K562 (cell line): ENCODE data around the gene GPR75.

Experiments
- ETV5 ChIP-seq: sonication (generic); formaldehyde crosslinking; IDR thresholded peaks from 2 replicates; pipeline ENCODE4 v1.4.0; 2020; ENCODE audit warnings: low read depth, mild to moderate bottlenecking, missing genetic modification reagents
- GABPA ChIP-seq: fragments of 200-800 bp; sonication (Bioruptor generic); conservative IDR thresholded peaks from 2 replicates; pipeline ENCODE4 v1.6.1; 2016; ENCODE audit warnings: low read depth, missing genetic modification characterization, missing compliant biosample characterization
- GTF2F1 ChIP-seq: IDR thresholded peaks from 2 replicates; pipeline ENCODE4 v1.6.1; 2011; ENCODE audit warnings: low read depth, low read length, improper control_type of control experiment
- LCOR ChIP-seq: sonication (generic); formaldehyde crosslinking; IDR thresholded peaks from 2 replicates; pipeline ENCODE4 v1.8.0; 2022; ENCODE audit warnings: mild to moderate bottlenecking, missing genetic modification reagents
- NRF1 ChIP-seq, 2 experiments: fragments of 450-650 bp; IDR thresholded peaks in 1 of 2; conservative IDR thresholded peaks in 1 of 2; 2 replicates each; pipeline ENCODE4 v1.6.1; 2014; ENCODE audit warnings: mild to moderate bottlenecking in 2 of 2
- POLR3A ChIP-seq: IDR thresholded peaks from 2 replicates; pipeline ENCODE4 v1.6.1; 2011; ENCODE audit warnings: borderline replicate concordance, mild to moderate bottlenecking, moderate library complexity; ENCODE audit not compliant: insufficient read length, insufficient read depth; ENCODE audit errors: extremely low read depth
- SMC3 ChIP-seq: conservative IDR thresholded peaks from 2 replicates; pipeline ENCODE4 v1.6.1; 2011; ENCODE audit warnings: low read depth, low read length, improper control_type of control experiment; ENCODE audit not compliant: insufficient read depth
- ZFP36 ChIP-seq: fragments of 150-350 bp; IDR thresholded peaks from 2 replicates; pipeline ENCODE4 v1.6.1; 2018; ENCODE audit warnings: low read length, low read depth; ENCODE audit not compliant: partially characterized antibody
- TF ChIP-seq, protein P1 (sequence below), 3 experiments: IDR thresholded peaks in 2 of 3; conservative IDR thresholded peaks in 1 of 3; 2 replicates each; pipeline ENCODE4 v1.5.1; 2011 to 2012; ENCODE audit warnings: low read length in 3 of 3, mild to moderate bottlenecking in 3 of 3, control low read depth in 2 of 3, improper control_type of control experiment in 1 of 3, inconsistent platforms in 1 of 3, low read depth in 1 of 3, mixed read lengths in 1 of 3, moderate library complexity in 1 of 3; ENCODE audit not compliant: insufficient read depth in 2 of 3
- TF ChIP-seq, protein P2 (sequence below): fragments of 250-450 bp; sonication (Bioruptor Pico); IDR thresholded peaks from 2 replicates; pipeline ENCODE4 v1.5.0; 2020; ENCODE audit warnings: mild to moderate bottlenecking, borderline replicate concordance
- TF ChIP-seq, protein P3 (sequence below): sonication (generic); IDR thresholded peaks from 2 replicates; pipeline ENCODE4 v1.6.1; 2016
- TF ChIP-seq, protein P4 (sequence below): sonication (generic); formaldehyde crosslinking; IDR thresholded peaks from 2 replicates; pipeline ENCODE4 v1.5.0; 2020; ENCODE audit warnings: missing genetic modification reagents

DNA sequence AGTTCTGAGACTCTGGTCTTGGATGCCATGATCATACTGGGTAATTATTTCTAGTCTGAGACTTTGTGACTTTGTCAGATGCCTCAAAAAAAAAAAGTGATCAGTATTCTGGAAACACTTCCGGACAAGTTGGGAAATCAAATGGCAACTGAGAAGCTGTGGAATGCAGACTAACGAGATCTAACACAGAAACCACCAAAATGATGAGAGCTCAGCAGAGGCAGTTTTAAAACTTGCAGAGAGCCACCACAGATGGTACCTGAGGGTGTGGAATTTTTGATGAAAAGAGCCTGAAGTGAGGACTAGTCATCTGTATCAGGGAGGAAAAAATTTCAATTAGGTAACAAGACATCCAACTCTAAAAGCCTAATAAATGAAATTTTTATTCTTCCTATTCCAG, 5.5 kb upstream of the GPR75 start:
- TF ChIP-seq LCOR (CRISPR knock-in tag) (no peak), ETV5 (no peak), SMC3 (no peak), GABPA (tag) (no peak), ZFP36 (no peak), GTF2F1 (no peak), NRF1 (conservative IDR thresholded peaks at IDR 0.05 in 1 of 2, IDR thresholded peaks at IDR 0.05 in 1 of 2) (no peak), POLR3A (no peak)
- TF ChIP-seq, protein P1, sequence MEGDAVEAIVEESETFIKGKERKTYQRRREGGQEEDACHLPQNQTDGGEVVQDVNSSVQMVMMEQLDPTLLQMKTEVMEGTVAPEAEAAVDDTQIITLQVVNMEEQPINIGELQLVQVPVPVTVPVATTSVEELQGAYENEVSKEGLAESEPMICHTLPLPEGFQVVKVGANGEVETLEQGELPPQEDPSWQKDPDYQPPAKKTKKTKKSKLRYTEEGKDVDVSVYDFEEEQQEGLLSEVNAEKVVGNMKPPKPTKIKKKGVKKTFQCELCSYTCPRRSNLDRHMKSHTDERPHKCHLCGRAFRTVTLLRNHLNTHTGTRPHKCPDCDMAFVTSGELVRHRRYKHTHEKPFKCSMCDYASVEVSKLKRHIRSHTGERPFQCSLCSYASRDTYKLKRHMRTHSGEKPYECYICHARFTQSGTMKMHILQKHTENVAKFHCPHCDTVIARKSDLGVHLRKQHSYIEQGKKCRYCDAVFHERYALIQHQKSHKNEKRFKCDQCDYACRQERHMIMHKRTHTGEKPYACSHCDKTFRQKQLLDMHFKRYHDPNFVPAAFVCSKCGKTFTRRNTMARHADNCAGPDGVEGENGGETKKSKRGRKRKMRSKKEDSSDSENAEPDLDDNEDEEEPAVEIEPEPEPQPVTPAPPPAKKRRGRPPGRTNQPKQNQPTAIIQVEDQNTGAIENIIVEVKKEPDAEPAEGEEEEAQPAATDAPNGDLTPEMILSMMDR (IDR thresholded peaks at IDR 0.05 in 2 of 3, conservative IDR thresholded peaks at IDR 0.05 in 1 of 3; ENCODE audit: insufficient read depth in 2 of 3, low read depth in 1 of 3, low read length in 3 of 3): no peak
- TF ChIP-seq, protein P2, sequence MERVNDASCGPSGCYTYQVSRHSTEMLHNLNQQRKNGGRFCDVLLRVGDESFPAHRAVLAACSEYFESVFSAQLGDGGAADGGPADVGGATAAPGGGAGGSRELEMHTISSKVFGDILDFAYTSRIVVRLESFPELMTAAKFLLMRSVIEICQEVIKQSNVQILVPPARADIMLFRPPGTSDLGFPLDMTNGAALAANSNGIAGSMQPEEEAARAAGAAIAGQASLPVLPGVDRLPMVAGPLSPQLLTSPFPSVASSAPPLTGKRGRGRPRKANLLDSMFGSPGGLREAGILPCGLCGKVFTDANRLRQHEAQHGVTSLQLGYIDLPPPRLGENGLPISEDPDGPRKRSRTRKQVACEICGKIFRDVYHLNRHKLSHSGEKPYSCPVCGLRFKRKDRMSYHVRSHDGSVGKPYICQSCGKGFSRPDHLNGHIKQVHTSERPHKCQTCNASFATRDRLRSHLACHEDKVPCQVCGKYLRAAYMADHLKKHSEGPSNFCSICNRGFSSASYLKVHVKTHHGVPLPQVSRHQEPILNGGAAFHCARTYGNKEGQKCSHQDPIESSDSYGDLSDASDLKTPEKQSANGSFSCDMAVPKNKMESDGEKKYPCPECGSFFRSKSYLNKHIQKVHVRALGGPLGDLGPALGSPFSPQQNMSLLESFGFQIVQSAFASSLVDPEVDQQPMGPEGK (CRISPR knock-in tag): no peak
- TF ChIP-seq, protein P3, sequence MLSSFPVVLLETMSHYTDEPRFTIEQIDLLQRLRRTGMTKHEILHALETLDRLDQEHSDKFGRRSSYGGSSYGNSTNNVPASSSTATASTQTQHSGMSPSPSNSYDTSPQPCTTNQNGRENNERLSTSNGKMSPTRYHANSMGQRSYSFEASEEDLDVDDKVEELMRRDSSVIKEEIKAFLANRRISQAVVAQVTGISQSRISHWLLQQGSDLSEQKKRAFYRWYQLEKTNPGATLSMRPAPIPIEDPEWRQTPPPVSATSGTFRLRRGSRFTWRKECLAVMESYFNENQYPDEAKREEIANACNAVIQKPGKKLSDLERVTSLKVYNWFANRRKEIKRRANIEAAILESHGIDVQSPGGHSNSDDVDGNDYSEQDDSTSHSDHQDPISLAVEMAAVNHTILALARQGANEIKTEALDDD: no peak
- TF ChIP-seq, protein P4, sequence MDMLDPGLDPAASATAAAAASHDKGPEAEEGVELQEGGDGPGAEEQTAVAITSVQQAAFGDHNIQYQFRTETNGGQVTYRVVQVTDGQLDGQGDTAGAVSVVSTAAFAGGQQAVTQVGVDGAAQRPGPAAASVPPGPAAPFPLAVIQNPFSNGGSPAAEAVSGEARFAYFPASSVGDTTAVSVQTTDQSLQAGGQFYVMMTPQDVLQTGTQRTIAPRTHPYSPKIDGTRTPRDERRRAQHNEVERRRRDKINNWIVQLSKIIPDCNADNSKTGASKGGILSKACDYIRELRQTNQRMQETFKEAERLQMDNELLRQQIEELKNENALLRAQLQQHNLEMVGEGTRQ (CRISPR knock-in tag): no peak
